ENCODE data around the gene EIF4G1.

The EIF4G1 gene

DNA sequence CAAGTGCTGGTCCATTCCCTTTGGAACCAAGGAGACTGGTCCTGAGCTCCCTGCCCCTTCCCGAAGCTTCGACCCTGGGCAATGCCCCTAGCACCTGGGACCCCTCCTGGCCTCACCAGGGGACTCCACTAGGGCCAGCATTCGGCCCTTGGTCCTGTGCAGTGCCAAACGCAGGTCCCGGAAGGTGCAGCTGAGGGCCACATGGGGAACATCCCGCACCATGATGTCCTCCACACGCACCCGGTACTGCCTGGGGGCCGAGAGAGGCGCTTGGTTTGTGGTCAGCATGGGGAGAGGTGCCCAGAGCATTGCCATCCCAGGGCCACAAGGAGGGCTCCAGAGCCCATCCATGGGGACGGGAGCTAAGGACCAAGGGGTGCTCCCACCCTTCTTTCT, 39.1 kb downstream of the EIF4G1 start:
- no peak for DNase-seq

DNA sequence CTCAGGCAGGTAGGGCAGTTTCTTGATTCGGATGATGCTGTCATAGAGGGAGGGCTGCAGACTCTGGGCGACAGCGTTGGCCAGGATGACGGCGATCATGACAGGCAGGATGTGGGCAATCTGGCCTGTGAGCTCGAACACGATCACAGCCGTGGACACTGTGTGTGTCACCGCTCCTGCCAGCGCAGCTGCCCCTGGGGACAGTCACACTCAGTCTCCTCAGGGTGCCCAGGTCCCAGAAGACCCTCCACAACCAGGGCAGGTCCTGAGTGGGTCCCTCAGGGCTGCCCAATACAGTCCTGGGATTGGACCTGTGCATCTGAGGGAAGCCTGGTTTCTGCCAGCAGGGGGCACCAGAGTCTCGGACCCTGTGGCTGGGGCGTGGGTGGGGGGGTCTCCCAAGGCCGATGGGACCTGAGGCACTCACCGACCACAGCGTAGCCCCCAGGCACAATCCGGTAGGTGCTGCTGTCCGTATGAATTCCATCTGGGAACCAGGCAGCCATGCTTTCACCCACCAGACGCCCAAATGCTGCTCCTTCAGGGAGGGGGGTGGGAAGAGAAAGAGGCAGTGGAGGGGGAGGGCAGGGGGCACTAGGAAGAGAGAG, 39.8 kb downstream of the EIF4G1 start:
- DNase-seq, result peak; percentile 87

DNA sequence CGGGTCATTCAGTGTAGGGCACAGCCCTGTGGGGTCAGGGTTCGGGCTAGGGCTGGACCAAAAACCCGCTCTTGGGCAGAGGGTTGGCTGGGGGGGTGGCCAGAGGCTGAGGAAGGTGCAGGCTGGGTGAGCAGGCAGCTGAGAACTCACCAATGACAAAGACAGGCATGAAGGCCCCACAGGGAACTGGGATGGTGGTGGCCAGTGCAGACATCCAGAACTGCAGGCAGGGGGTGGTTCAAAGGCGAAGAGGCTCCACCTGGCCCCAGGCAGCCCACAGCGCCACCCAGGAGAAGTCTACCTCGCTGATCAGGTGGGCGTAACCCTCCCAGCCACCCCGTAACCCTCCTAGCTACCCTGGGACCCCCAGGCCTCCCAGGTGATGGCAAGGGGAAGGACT, 40.3 kb downstream of the EIF4G1 start:
- DNase-seq, result no peak

DNA sequence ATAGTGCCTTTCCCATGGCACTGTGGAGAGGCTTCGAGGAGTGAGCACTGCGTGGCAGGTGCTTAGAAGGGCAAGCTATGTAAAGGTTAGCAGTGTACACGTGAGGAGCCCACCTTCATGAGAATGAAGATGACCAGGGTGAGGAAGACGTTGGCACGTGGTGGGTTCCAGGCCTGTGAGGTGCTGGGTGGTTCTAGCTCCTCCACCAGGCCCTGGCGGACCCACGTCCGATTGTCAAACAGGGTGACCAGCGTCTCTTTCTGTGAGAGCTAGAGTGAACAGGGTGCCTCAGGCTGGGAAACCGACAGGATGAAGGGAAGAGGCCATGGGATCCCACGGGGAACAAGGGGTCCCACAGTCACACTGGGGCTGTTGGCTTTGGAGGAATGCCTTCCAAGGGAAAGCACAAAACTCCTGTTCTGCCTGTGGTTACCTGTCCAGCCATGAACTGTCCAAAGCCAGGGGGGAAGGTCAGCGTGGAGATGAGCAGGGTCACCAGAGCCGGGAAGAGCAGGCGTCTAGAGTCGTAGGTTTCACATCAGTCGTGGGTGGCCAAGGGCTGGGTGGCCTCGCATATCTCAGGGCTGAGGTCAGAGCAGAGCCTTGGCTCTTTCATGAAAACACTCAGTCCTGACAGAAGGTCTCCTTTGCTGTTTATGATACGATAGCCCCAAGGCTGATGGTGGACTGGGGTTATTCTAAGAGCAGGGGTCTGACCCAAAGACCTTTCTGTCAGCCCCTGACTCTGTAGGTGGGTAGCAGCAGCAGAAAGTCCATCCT, 41.0 kb downstream of the EIF4G1 start:
- no peak for DNase-seq

DNA sequence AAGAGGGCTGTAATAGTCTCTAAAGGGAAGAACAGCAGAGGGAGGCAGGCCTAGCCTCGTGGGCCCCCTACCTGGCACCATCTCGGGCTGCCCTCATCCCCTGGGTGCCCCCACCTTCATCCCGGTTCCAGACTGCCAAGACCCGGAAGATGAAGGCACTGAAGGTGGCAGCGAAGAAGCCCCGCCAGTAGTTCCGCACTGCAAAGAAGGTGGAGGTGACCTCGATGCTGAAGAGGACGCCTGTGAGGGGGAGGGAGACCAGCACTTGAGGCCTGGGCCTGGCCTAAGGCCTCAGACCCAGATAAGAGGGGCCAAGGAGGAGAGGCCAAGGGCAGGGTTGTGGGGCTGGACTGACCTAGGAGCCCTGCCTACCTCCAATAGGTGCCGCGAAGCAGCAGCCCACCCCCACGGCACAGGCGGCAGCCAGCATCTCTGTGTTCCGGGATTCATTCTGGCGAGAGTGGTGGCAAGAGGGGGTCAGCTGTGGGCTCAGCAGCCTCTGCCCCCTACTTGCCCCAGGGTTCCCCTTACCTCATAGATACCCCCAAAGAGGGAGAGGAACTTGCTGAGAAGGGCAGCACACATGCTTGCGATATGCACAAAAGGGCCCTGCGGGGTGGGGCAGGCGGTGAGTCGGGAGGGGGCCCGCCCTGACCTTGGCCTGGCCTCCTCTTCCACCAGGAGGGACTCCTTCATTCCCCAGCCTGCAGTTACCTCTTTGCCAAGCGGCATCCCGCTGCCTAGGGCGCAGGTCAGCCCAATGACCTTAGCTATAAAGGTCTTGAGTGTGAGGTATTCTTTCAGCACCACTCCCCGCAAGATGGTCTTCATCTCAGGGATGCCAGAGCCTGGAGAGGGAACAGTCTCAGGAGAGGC, 43.1 kb downstream of the EIF4G1 start:
- DNase-seq, result no peak

DNA sequence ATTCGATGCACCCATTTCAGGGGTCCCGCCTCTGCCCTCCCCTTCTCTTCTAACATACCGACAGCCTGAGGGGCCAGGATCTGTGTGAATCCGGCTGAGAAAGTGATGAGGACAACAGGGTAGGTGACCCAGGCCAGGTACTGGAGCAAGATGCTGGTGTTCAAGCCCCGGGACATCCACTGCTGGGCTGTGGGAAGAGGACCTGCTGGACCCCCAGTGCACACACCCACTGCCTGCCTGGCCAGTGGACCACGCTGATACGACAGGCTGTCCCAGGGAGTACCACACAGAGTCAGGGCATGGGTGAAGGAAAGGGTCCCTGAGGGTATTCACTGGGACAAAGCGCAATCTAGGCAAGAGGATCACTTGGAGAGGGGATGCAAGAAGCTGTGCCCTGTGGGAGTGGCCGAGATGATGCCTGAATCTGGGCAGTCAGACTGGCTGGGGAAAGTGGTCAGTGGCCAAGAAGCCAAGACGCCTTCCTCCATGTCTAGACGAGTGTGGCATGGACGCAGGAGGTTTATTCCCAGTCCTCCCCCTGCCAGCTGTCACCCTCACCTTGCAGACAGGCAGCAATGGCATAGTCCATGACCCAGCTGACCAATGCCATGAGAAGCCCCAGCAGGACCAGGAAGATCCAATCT, 43.8 kb downstream of the EIF4G1 start:
- DNase-seq, result no peak

DNA sequence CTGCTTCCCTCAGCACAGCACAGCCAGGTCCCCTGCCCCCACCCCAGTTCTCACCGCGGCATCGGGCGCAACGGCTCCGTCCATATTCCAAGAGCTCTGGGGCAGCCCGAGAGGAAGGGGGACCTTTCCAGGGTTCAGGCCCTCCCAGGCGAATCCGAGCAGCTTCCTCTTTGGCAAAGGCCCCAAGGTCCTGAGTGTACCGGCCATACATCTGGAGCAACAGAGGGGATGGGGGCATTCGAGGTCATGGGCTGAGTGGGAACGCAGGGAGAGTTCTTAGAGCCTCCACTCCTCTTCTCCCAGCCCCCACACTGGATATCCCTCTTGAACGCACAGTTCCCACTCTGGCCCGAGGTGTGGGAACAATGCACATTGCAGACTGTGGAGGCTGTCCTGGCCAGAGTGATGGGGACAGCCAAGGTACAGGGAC, 44.5 kb downstream of the EIF4G1 start:
- DNase-seq, result no peak

DNA sequence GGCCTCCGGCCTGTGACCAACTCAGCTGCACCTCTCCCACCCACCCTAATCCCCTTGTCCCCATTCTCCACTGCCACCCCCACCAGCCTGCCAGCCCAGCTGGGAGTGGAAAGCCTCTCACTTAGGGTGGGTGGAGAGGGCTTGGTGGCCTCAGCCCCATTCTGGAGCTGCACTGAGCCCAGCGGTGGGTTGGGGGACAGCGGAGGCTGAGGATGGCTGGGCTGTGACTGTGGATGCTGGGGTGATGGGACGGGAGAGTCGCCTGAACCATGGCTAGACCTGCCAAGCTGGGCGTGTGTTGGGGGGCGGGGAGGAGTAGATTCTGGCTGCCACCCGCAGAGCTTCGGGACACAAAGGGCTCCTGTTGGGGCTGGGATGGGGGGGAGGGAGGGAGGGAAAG, 45.2 kb downstream of the EIF4G1 start:
- no peak for DNase-seq

DNA sequence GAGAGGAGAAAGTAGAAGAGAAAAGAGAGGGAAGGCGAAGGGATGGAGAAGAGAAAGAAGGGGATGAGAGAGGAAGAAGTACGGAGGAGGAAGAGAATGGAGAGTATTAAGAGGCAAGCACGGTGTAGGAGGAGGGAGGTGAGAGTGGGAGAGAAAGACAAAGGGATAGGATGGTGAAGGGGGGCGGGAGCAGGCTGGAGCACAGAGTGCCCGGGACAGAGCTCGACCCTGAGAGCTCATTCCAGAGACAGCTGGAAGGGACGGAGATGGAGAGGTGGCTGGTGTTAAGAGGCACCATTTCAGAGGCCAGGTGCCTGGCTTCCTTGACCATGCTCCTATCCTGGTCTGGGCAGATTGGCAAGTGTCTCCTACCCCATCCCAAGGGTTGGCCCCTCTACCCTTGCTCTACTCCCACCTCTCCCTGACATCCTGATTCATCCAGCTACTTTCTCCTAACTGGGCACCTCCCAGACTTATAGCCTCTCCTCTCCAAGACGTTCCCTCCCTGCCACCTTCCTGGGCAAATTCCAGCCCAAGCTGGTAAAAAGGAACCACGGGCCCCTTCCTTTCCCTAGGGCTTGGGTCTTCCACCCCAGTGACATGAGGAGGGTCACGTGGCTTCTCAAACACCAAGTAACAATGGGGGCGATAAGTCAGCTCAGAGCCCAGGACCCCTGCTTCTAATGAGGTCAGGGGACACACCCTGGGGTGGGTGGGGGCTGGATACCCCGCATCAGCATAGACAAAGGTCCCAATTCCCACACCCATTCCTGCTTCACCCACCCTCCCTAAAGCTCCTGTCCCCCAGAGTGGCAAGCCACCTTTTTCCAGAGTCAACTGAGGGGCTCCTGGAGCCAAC, 45.9 kb downstream of the EIF4G1 start:
- no peak for DNase-seq

DNA sequence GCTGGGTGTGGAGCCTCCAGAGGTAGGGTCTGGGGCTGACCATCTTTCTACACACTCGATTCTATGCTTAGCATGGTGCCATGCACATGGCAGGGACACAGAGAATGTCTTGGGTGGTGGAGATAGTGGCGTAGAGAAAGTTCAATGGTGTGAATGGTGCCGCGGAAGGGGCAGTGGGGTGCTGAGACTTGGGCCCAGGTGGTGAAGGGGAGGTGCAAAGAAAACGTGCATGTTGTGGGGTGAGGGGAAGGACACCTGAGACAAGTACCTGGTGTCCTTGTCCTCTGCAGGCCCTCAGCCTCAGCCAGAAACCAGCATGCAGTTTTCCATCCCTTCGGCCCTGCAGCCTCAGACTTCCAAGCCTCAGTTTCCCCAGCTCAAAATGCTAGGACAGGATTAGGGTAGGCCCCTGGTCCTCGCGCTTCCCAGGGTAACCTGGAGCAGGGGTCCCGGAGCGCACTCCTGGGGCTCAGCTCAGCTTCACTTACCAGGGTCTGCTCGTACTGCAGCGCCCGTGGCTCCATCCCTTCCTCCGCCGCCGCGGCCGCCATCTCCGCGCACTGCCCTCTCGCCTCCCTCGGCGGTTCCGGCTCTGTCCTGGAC, 46.6 kb downstream of the EIF4G1 start:
- DNase-seq, result no peak

DNA sequence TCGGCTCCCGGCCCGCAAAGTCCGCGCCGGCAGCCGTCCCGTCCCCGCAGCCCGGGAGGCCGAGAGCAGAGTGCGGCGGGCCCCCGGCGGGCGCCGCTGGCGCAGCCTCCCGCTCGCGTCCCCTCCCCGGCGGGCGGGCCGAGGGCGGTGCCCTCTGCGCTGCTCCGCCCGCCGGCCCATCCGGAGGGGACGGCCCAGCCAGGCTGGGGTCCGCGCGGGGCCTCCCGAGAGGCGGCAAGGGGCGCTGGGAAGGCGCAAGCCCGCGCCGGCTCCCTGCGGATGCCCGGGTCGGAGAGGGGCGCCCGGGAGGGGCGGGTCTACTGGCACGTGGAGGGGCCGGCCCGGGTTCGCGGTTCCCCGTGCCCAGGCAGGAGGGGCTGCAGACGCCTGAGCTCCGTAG, 47.1 kb downstream of the EIF4G1 start, which contains the start of the genes CLCN2 and POLR2H:
TSS of gene CLCN2 (minus strand) at position 74 of the 400 bp plus-strand sequence. CDS start 126 bp downstream, outside the sequence.
TSS of gene POLR2H (plus strand) at position 179 of the 400 bp plus-strand sequence. CDS start 1,783 bp downstream, outside the sequence.
- no peak for DNase-seq

DNA sequence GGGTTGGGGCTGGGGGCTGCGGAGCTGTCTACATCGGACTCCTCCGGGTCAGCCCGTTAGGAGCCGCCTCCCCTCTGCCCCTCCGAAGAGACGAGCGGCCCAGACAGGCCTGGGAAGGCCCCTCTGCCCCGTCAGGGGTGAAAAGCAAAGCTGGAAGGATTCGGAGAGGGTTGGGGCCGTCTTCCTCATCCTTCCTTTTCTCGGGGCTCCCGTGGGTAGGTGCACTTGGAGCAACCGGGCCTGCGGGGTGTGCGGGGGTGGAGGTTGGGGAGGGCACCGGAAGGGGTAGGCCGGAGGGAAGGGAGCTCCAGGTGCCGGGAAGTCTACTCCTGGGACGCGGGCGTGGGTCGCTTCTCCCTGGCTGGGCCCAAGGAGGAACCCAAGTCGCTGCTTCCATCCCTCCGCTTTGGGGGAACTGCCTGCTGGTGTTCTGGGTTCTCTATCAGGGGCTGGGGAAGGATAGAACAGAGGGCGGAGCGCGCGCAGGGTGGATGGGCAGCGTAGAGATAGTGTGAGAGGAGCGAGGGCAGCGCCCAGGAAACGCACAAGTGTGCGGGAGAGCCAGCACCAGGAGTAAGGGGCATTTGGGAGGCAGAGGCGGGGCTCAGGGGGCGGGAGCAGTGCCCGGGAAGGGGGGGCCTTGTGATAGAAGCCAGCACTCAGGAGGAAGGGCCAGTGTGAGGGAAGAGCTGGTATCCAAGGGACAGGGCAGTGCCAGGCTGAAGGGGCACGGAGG, 47.7 kb downstream of the EIF4G1 start:
- DNase-seq, result peak; percentile 84

DNA sequence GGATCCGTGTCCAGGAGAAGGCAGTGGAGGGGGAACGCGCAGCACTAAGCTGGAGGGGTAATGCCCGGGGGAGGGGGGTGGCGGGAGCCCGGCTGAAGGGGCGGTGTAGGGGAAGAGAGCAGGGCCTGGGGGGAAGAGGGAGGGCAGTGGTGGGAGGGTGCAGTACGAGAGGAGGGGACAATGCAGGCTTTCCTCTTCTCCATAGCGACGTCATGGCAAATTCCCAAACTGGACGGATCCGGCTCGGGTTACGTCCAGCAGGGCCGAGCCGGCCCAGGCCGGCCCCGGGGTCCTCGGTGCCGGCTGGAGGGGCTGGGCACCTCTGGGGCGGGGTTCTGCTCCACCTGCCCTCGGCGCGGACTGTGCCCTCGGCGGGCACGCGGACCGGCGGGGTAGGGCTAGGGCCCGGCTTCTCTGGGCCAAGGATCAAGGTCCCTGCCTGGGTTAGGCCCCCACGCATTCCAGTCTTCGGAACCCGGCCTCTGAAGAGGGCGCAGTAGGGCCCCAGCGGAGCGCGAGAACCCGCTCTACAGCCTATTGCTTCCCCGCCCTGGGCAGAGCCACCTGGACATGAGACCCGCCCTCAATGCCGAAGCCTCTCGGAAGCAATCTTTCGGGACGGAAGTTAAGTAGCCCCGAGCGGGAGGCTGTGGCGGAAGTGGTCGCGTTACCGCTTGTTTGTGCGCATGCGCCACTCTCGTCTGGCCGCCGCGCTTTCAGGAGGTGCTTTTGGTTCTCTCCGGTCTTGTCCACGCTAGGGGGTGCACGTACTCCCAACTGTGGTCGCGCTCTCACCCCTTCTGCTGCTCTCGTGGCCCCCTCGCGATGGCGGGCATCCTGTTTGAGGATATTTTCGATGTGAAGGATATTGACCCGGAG, 48.5 kb downstream of the EIF4G1 start:
- DNase-seq, result peak; percentile 96

DNA sequence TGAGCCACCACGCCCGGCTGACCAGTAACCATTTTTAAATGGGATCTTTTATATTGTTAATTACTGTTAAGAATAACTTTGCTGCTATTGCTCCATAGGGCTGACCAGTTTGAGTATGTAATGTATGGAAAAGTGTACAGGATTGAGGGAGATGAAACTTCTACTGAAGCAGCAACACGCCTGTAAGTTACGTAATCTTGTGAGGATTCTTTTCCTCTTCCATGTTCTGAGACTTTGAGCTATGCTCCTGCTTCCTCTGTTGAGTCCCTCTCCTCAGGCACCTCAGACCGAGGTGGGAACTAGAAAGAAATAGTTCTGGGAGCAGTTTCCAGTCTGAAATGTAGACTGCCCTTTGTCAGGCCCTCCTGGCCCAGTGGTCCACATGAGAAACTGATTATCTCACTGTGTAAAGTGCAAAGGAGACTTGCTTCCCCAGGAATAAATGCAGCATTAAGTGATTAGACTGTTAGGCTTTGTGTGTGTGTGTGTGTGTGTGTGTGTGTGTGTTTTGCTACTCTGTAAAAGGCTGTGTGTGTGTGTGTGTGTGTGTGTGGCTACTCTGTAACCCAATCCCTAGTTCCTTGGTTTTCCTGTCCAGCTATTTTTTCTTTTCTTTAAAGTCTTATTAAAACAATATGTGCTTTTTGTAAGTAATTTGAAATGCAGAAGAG, 52.3 kb downstream of the EIF4G1 start:
- DNase-seq, result no peak

DNA sequence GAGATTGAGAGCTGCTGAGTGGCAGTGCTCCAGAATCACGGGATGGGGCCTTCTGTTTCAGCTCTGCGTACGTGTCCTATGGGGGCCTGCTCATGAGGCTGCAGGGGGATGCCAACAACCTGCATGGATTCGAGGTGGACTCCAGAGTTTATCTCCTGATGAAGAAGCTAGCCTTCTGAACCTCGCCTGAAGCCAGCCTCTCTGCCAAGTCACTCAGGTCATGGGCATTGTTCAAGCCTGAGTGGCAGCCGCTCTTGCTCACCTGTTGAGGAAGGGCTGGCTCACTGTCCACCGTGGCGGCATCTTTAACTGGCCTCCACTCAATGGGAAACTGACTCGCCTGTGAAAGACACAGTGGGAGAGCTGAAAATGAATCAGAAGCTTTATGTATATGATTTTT, 53.7 kb downstream of the EIF4G1 start:
- no peak for DNase-seq

DNA sequence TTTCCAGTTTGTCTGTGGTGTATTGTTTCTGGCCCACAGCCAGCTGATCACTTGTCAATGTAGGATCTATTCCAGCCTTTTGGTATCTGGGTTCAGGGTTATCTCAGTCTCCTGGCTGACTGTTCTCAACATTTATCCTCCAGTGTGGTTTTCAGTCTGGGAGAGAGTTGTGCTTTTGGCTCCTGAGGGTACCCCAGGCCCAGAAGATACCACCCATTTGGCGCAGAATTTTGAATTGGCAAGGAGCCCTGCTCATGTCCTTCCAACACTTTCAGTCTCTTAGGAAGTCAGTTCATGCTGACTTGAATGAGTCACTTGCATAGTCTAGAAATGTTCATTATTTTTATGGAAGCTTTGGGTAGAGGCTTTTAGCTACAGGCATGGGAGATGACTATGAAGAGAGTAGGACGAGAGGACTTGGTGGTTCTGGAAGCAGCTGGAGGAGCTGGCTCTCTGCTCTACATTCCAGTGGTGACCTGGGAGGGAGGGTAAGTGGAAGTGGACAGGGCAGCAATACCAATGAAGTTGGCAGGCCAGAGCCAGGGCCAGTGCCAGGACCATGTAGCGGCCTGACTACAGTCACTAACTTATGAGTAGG, 54.3 kb downstream of the EIF4G1 start:
- DNase-seq, result no peak

DNA sequence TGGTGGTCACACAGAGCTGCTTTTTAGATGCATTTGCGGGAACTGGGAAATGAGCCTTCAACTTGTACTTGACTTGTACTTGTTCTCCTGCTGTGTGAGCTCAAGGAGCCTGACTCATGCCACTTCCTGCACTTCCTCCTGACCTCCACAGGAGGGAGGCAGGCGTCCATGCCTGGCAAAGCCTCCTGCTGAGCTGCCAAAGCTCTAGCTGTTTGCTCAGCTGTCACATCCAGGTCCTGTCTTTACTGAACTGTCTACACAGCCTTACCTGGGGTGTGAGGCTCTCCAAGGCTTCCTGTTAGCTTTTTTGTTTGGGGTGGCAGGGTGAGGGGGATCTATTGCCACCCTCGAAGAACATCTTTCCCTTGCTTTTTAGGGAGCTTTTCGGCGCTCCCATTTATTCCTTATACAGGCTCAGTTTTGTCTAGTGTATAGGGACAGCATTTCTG, 57.2 kb downstream of the EIF4G1 start:
- peak; percentile 74 for DNase-seq

DNA sequence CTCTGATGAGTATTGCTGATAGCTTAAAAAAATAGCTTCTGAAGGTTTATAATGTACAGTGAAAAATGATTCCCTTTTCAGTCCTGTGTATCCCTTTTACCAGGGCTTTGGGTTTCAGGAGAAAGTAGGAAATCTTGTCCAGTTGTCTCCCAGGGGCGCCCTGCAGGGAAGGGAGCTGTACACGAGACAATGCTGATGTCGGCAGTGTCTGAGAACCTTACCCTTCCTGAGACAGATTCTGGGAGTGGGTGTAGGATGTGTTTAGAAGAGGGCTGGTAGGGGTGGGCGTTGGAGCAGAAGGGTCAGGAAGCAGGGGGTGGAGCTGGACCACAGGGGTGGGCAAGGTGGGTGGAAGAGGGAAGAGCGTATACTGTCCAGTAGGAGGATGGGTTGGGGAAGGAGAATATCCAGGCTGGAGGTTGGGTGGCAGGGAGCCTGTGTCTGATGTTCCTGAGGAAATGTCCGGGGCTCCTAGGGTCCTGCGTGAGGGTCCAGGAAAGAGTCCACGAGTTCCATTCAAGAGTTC, 58.0 kb downstream of the EIF4G1 start:
- DNase-seq, result no peak

Data from activated CD8-positive, alpha-beta memory T cell treated with anti-CD3 and anti-CD28 coated beads for 24 hours (primary cell).